Vagina (tissue), 2 donors: ENCODE data around the gene NOP53.

Experiments
- POLR2A ChIP-seq, 2 donors: fragments of 450-650 bp; IDR thresholded peaks; one replicate each; pipeline ENCODE4 v1.6.1; 2017; ENCODE audit warnings: antibody characterized with exemption in 2 of 2, mild to moderate bottlenecking in 2 of 2, moderate library complexity in 2 of 2
- TF ChIP-seq, protein P1 (sequence below), 3 experiments: fragments of 450-650 bp in 2 of 3; fragments of 200-600 bp in 1 of 3; sonication (generic) in 1 of 3; IDR thresholded peaks; one replicate each; pipeline ENCODE4 v1.5.1; 2017 to 2019; ENCODE audit warnings: antibody characterized with exemption in 3 of 3, mild to moderate bottlenecking in 2 of 3, moderate library complexity in 2 of 3

DNA sequence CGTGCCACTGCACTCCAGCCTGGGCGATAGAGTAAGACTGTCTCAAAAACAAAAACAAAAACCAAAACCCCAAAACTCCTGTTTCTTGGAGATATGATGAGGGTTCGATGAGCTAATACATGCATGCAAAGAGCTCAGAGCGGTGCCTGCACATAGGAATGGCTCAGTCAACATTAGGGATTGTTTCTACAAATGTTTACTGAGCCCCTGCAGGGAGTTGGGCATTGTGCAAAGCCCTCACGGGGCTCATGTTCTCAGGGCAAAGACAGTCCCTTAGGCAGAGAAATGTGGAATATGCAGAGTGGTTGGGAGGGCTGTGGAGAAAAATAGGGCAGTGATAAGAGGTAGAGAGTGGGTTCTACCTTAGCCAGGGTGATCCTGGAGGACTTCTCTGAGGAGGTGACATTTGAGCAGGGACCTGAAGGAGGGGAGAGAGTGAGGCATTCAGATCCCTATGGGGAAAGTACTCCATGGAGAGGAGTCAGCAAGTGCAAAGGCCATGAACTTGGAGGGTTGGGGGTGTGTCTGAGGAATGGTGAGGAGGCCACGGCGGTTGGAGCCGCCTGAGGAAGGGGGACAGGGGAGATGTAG, 33.6 kb upstream of the NOP53 start:
- TF ChIP-seq, protein P1, sequence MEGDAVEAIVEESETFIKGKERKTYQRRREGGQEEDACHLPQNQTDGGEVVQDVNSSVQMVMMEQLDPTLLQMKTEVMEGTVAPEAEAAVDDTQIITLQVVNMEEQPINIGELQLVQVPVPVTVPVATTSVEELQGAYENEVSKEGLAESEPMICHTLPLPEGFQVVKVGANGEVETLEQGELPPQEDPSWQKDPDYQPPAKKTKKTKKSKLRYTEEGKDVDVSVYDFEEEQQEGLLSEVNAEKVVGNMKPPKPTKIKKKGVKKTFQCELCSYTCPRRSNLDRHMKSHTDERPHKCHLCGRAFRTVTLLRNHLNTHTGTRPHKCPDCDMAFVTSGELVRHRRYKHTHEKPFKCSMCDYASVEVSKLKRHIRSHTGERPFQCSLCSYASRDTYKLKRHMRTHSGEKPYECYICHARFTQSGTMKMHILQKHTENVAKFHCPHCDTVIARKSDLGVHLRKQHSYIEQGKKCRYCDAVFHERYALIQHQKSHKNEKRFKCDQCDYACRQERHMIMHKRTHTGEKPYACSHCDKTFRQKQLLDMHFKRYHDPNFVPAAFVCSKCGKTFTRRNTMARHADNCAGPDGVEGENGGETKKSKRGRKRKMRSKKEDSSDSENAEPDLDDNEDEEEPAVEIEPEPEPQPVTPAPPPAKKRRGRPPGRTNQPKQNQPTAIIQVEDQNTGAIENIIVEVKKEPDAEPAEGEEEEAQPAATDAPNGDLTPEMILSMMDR (IDR thresholded peaks at IDR 0.05): no peak
- TF ChIP-seq POLR2A (IDR thresholded peaks at IDR 0.05): no peak
